GM12892 (cell line): ENCODE measurements around the gene EML6.

Source experiments
- POLR2A ChIP-seq: IDR thresholded peaks from 2 replicates; pipeline ENCODE4 v1.6.1; 2011; ENCODE audit warnings: low read depth, low read length, control low read depth
- POLR2AphosphoS5 ChIP-seq: IDR thresholded peaks from 2 replicates; pipeline ENCODE4 v1.6.1; 2011; ENCODE audit warnings: low read depth, low read length, control low read depth
- TAF1 ChIP-seq: IDR thresholded peaks from 2 replicates; pipeline ENCODE4 v1.6.1; 2011; ENCODE audit warnings: low read depth, mild to moderate bottlenecking, control low read depth, low read length, borderline replicate concordance

- TF ChIP-seq TAF1 (no peak), POLR2AphosphoS5 (no peak), POLR2A (no peak)
These were observed 73.8 kb downstream of the EML6 start for GRCh38 chr2:54797307-54797706.
